H1 (cell line): Measurements from ENCODE around the gene TFE3. TPM values are rescaled to one million over a fixed set of nuclear protein-coding genes. Genes with fewer than 3 reads are reported as not detected.

Experiments
- CTCF ChIA-PET: fragments of 300-600 bp; sonication (Branson Sonifier 250); formaldehyde crosslinking; loops from one replicate; lab custom pipeline; 2021; ENCODE audit not compliant: partially characterized antibody; lab: Charles Lee
- POLR2A ChIA-PET: fragments of 300-600 bp; sonication (Branson Sonifier 250); formaldehyde crosslinking; loops from one replicate; lab custom pipeline; 2021; ENCODE audit warnings: inconsistent platforms; ENCODE audit not compliant: partially characterized antibody; lab: Charles Lee
- DNase-seq, 2 experiments: peaks; one replicate each; pipeline versions ENCODE4 v3.0.0 to v3.0.0-alpha.2; 2010 to 2022; ENCODE audit warnings: low spot score in 2 of 2, low read depth in 1 of 2, mixed read lengths in 1 of 2
- FAIRE-seq: peaks from 2 replicates; lab custom pipeline; 2011; peaks lifted over from hg19 to GRCh38; lab: Jason Lieb, UNC
- H2AFZ ChIP-seq: 2 replicates; pipeline ENCODE4 v1.8.1; 2012; ENCODE audit warnings: low read length, inconsistent platforms
- H2AK5ac ChIP-seq: 2 replicates; pipeline ENCODE4 v1.6.1; 2013; ENCODE audit warnings: low read depth, low read length
- H2BK120ac ChIP-seq: replicated peaks from 2 replicates; pipeline ENCODE3; 2013; ENCODE audit warnings: low read depth, low read length, inconsistent platforms
- H2BK12ac ChIP-seq: 2 replicates; pipeline ENCODE4 v1.6.1; 2013; ENCODE audit warnings: low read depth, low read length
- H2BK15ac ChIP-seq: 2 replicates; pipeline ENCODE4 v1.6.1; 2013; ENCODE audit warnings: low read length
- H2BK20ac ChIP-seq: 2 replicates; pipeline ENCODE4 v1.6.1; 2013; ENCODE audit warnings: low read length
- H2BK5ac ChIP-seq: 2 replicates; pipeline ENCODE4 v1.6.1; 2013; ENCODE audit warnings: low read depth, low read length
- H3K14ac ChIP-seq: 2 replicates; pipeline ENCODE4 v1.6.1; 2013; ENCODE audit warnings: inconsistent platforms; ENCODE audit not compliant: insufficient read length
- H3K18ac ChIP-seq: 2 replicates; pipeline ENCODE4 v1.6.1; 2013; ENCODE audit warnings: low read length; ENCODE audit errors: extremely low read depth
- H3K23ac ChIP-seq: 2 replicates; pipeline ENCODE4 v1.6.1; 2013; ENCODE audit warnings: inconsistent platforms; ENCODE audit not compliant: insufficient read length
- H3K23me2 ChIP-seq: 2 replicates; pipeline ENCODE4 v1.6.1; 2013; ENCODE audit warnings: low read depth, low read length
- H3K27ac ChIP-seq: 2 replicates; pipeline ENCODE4 v1.6.1; 2011; ENCODE audit warnings: low read depth, low read length, inconsistent platforms
- H3K27me3 ChIP-seq, 4 experiments: replicated peaks in 1 of 4; 1 replicate in 1 of 4; 2 replicates in 3 of 4; pipeline versions ENCODE4 v1.6.1 to v1.8.1; 2011 to 2013; ENCODE audit warnings: low read length in 3 of 4, mild to moderate bottlenecking in 3 of 4, inconsistent platforms in 2 of 4, mixed read lengths in 2 of 4, moderate library complexity in 1 of 4; ENCODE audit not compliant: control insufficient read depth in 3 of 4, insufficient read depth in 3 of 4; ENCODE audit errors: extremely low read depth in 1 of 4
- H3K36me3 ChIP-seq, 4 experiments: 2 replicates each; pipeline versions ENCODE4 v1.6.1 to v1.8.1; 2011 to 2013; ENCODE audit warnings: mild to moderate bottlenecking in 4 of 4, low read length in 3 of 4, moderate library complexity in 2 of 4, control low read depth in 1 of 4, inconsistent platforms in 1 of 4; ENCODE audit not compliant: insufficient read depth in 4 of 4, control insufficient read depth in 2 of 4
- H3K4ac ChIP-seq: replicated peaks from 2 replicates; pipeline ENCODE3; 2013; ENCODE audit warnings: low read length, low read depth, mixed read lengths, inconsistent platforms; ENCODE audit not compliant: insufficient read length
- H3K4me1 ChIP-seq, 4 experiments: replicated peaks in 1 of 4; 1 replicate in 1 of 4; 2 replicates in 3 of 4; pipeline versions ENCODE4 v1.6.1 to v1.8.1; 2011 to 2013; ENCODE audit warnings: low read length in 3 of 4, inconsistent platforms in 2 of 4, mixed read lengths in 1 of 4; ENCODE audit not compliant: insufficient read depth in 4 of 4, control insufficient read depth in 3 of 4
- H3K4me2 ChIP-seq, 2 experiments: 2 replicates each; pipeline versions ENCODE4 v1.6.1 to v1.8.1; 2011 to 2013; ENCODE audit warnings: low read depth in 2 of 2, low read length in 2 of 2, control low read depth in 1 of 2, inconsistent platforms in 1 of 2, mild to moderate bottlenecking in 1 of 2; ENCODE audit not compliant: insufficient read depth in 1 of 2
- H3K4me3 ChIP-seq, 4 experiments: fragments of 200-600, 300-600 bp in 1 of 4; sonication (generic), shearing (Covaris generic), sonication (Bioruptor Twin) in 1 of 4; 2 replicates each; pipeline versions ENCODE4 v1.5.1 to v1.8.1; 2011 to 2016; ENCODE audit warnings: low read length in 4 of 4, low read depth in 3 of 4, control low read depth in 2 of 4, inconsistent platforms in 2 of 4, mild to moderate bottlenecking in 2 of 4, mixed read lengths in 1 of 4, moderate library complexity in 1 of 4; ENCODE audit not compliant: insufficient read depth in 2 of 4; ENCODE audit errors: extremely low read depth in 1 of 4
- H3K56ac ChIP-seq: replicated peaks from 2 replicates; pipeline ENCODE3; 2013; ENCODE audit warnings: low read depth, mild to moderate bottlenecking, mixed read lengths, low read length, inconsistent platforms; ENCODE audit not compliant: insufficient read length
- H3K79me1 ChIP-seq: 2 replicates; pipeline ENCODE4 v1.6.1; 2013; ENCODE audit warnings: low read depth, low read length, control low read depth
- H3K79me2 ChIP-seq, 2 experiments: 2 replicates each; pipeline versions ENCODE4 v1.6.1 to v1.8.1; 2012 to 2013; ENCODE audit warnings: low read length in 2 of 2, mild to moderate bottlenecking in 2 of 2, inconsistent platforms in 1 of 2; ENCODE audit not compliant: insufficient read depth in 2 of 2, control insufficient read depth in 1 of 2
- H3K9ac ChIP-seq, 4 experiments: replicated peaks in 1 of 4; 1 replicate in 1 of 4; 2 replicates in 3 of 4; pipeline versions ENCODE4 v1.6.1 to v1.8.1; 2011 to 2013; ENCODE audit warnings: low read depth in 3 of 4, low read length in 3 of 4, control low read depth in 2 of 4, mild to moderate bottlenecking in 2 of 4, moderate library complexity in 2 of 4, inconsistent platforms in 1 of 4; ENCODE audit errors: extremely low read depth in 1 of 4
- H3K9me3 ChIP-seq, 2 experiments: 2 replicates each; pipeline versions ENCODE4 v1.6.1 to v1.8.1; 2012 to 2013; ENCODE audit warnings: mild to moderate bottlenecking in 2 of 2, moderate library complexity in 2 of 2, control low read depth in 1 of 2, inconsistent platforms in 1 of 2, low read depth in 1 of 2, low read length in 1 of 2, mixed read lengths in 1 of 2; ENCODE audit not compliant: insufficient read depth in 2 of 2
- H4K20me1 ChIP-seq, 2 experiments: replicated peaks in 1 of 2; 2 replicates each; pipeline versions ENCODE3 to v1.8.1; 2011 to 2013; ENCODE audit warnings: inconsistent platforms in 2 of 2, low read length in 2 of 2, mild to moderate bottlenecking in 1 of 2; ENCODE audit not compliant: insufficient read depth in 2 of 2, control insufficient read depth in 1 of 2
- H4K5ac ChIP-seq: 2 replicates; pipeline ENCODE4 v1.6.1; 2013; ENCODE audit warnings: low read length, low read depth, mixed read lengths, inconsistent platforms; ENCODE audit not compliant: insufficient read length
- H4K8ac ChIP-seq: 2 replicates; pipeline ENCODE4 v1.8.0; 2013; ENCODE audit warnings: mild to moderate bottlenecking, moderate library complexity, low read length, inconsistent platforms; ENCODE audit not compliant: insufficient read depth; ENCODE audit errors: extremely low read depth
- H4K91ac ChIP-seq: replicated peaks from 2 replicates; pipeline ENCODE3; 2013; ENCODE audit warnings: low read length, mixed read lengths, inconsistent platforms; ENCODE audit not compliant: insufficient read length
- JUND ChIP-seq: IDR thresholded peaks from 2 replicates; pipeline ENCODE4 v1.6.1; 2011; ENCODE audit warnings: mild to moderate bottlenecking, improper control_type of control experiment, low read length
- KDM5A ChIP-seq: fragments of 200-600 bp; IDR thresholded peaks from 2 replicates; pipeline ENCODE4 v1.7.1; 2012; ENCODE audit warnings: mild to moderate bottlenecking, low read length, inconsistent platforms, mixed read lengths
- RNF2 ChIP-seq: fragments of 200-900, 300-1000 bp; sonication (generic); IDR thresholded peaks from 2 replicates; pipeline ENCODE4 v1.7.1; 2016; ENCODE audit warnings: borderline replicate concordance, low read depth, mild to moderate bottlenecking, antibody characterized with exemption, low read length; ENCODE audit not compliant: poor library complexity, severe bottlenecking; ENCODE audit errors: missing control alignments
- WGBS, 2 experiments: shearing (Covaris generic) in 1 of 2; methylation state at CpG; one replicate each; pipeline versions ENCODE4 v1.1.6 to v1.1.7; 2013 to 2015; ENCODE audit warnings: low lambda C conversion rate in 2 of 2, mixed read lengths in 2 of 2, inconsistent platforms in 1 of 2, low coverage in 1 of 2, missing lambda C conversion rate in 1 of 2; ENCODE audit not compliant: insufficient replicate concordance in 2 of 2, insufficient coverage in 1 of 2, insufficient read length in 1 of 2; ENCODE audit errors: extremely low coverage in 1 of 2, missing lambda C conversion rate in 1 of 2; 5-methylcytosine and 5-hydroxymethylcytosine counted together
- polyA plus RNA-seq, 7 experiments: library from polyadenylated mRNA; depleted of rRNA in 3 of 7; stranded (reverse) in 5 of 7; unstranded in 2 of 7; fragments of >200 nt in 5 of 7; fragments of 200-250 nt in 2 of 7; gene quantifications; 1 replicate in 5 of 7; 2 replicates in 1 of 7; 4 replicates in 1 of 7; pipeline versions ENCODE4 v1.2.1 to v1.2.3, GENCODE V29; 2011 to 2013; ENCODE audit warnings: missing spikeins in 2 of 7, mixed read lengths in 2 of 7
- total RNA-seq: library from RNA; stranded (reverse); fragmentation: NEBNext Ultra II Directional; extraction: Animal tissue kit (Norgen Biotek cat#: 25700); gene quantifications from 2 replicates; pipeline ENCODE4 v1.2.1, GENCODE V29; 2021

The TFE3 gene
- total and polyA plus RNA-seq, 2 of the 8 experiments (the other 6 are each of a cell fraction or from before 2014, with no cell fraction given), result 33.7 to 52.9 TPM

DNA sequence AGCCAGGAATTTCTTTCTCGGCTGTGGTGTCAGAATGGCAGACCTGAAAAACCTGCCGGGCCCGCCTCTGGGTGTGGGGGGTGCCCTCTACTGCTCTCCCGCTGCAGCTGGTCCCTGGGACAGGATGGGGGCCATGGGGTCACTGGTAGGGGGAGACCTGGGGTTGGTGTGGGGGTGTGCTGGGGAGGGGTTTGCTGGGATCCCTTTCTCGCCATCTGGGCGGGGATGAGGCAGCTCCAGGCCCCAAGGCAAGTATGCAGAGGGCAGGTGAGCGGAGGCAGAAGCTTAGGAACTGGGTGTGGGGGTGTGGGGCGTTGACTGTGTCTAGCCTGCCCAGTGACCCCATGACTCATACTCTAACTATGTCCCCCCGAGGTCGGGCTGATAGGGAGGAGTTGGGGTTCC lies 16.5 kb upstream of the TFE3 start:
- DNase-seq, result no peak
- Histone ChIP-seq H3K23me2 (no peaks in the 10 kb centered on the region), H3K9me3 (no peaks in the 10 kb centered on the region), H4K5ac (no peak overlapping the region), H3K4me3 (peak overlapping the region; percentile 46 to 66 (median 51); a peak in 5 of 8 replicates), H3K14ac (no peak overlapping the region), H4K8ac (no peak overlapping the region), H4K20me1 (peaks cover 0 to 1% of the 10 kb centered on the region in 2 experiments), H2BK20ac (no peak overlapping the region), H3K23ac (no peak overlapping the region), H3K4me2 (peak overlapping the region; percentile 78 to 85), H3K9ac (no peak overlapping the region; a peak in 1 of 7 replicates), H3K79me1 (no peaks in the 10 kb centered on the region), H2BK5ac (no peak overlapping the region), H3K79me2 (peaks cover 0 to 5% of the 10 kb centered on the region in 2 experiments; a peak in 1 of 4 replicates), H3K56ac (no peak overlapping the region), H2BK120ac (no peak overlapping the region), H3K18ac (no peak overlapping the region), H4K91ac (no peak overlapping the region), H3K27me3 (no peaks in the 10 kb centered on the region), H3K4ac (no peak overlapping the region), H2AFZ (no peak overlapping the region), H3K27ac (no peak overlapping the region), H3K4me1 (peaks cover 0 to 4% (median 0%) of the 10 kb centered on the region in 4 experiments; a peak in 3 of 7 replicates), H3K36me3 (peaks cover 0 to 12% (median 3%) of the 10 kb centered on the region in 4 experiments; a peak in 2 of 8 replicates), H2BK15ac (no peak overlapping the region), H2BK12ac (no peak overlapping the region), H2AK5ac (no peak overlapping the region)
- POLR2A ChIA-PET, result interaction anchor here (0.8 to 2.0 kb wide), 3 partner anchors 13 to 57 kb away, joined by 3 to 5 read pairs (median 4); no protein-coding TSS in a partner anchor
- WGBS, 2 experiments, result 67% methylated on average over 1 of the region's 10 CpGs; no CpG with 5 or more reads in 1 of the 2 experiments
- CTCF ChIA-PET, result interaction anchor here (0.7 kb wide), 1 partner anchor 18 kb away, joined by 3 read pairs; no protein-coding TSS in a partner anchor
- no peak for FAIRE-seq
- TF ChIP-seq KDM5A (no peak), RNF2 (no peak), JUND (peak; percentile 68)
